Mucosa of rectum (tissue), 2 donors: ENCODE measurements around the gene PDE2A.

Source experiments
- H3K27ac ChIP-seq, 2 donors: one replicate each; pipeline ENCODE4 v1.7.0; 2013; ENCODE audit warnings: inconsistent platforms in 2 of 2, low read depth in 2 of 2, low read length in 2 of 2
- H3K27me3 ChIP-seq, 2 donors: one replicate each; pipeline ENCODE4 v1.7.0; 2013; ENCODE audit warnings: low read length in 2 of 2; ENCODE audit not compliant: control insufficient read depth in 2 of 2, insufficient read depth in 2 of 2
- H3K36me3 ChIP-seq, 2 donors: one replicate each; pipeline ENCODE4 v1.7.0; 2013; ENCODE audit warnings: low read length in 2 of 2; ENCODE audit not compliant: control insufficient read depth in 2 of 2, insufficient read depth in 2 of 2
- H3K4me1 ChIP-seq, 2 donors: one replicate each; pipeline ENCODE4 v1.7.0; 2013; ENCODE audit warnings: low read length in 2 of 2, mild to moderate bottlenecking in 1 of 2; ENCODE audit not compliant: control insufficient read depth in 2 of 2, insufficient read depth in 2 of 2
- H3K4me3 ChIP-seq, 2 donors: one replicate each; pipeline ENCODE4 v1.7.0; 2013; ENCODE audit warnings: low read length in 2 of 2
- H3K9ac ChIP-seq, 2 donors: one replicate each; pipeline ENCODE4 v1.7.0; 2013; ENCODE audit warnings: low read length in 2 of 2, low read depth in 1 of 2, mild to moderate bottlenecking in 1 of 2
- H3K9me3 ChIP-seq, 2 donors: one replicate each; pipeline ENCODE4 v1.7.0; 2013; ENCODE audit warnings: low read length in 2 of 2; ENCODE audit not compliant: control insufficient read depth in 2 of 2
- donor health status: healthy.
- donor health status: Normal muscosa, but diverticular disease.

Gene PDE2A

GRCh38 chr11:72676861-72677341, 2.7 kb upstream of the PDE2A start:
- Histone ChIP-seq H3K27me3 (peaks cover 32 to 51% of the 10 kb centered on the region in 2 donors), H3K9ac (no peak overlapping the region), H3K9me3 (no peaks in the 10 kb centered on the region)

GRCh38 chr11:72675221-72675620, 999 bp upstream of the PDE2A start:
- Histone ChIP-seq H3K4me3 (no peak overlapping the region), H3K36me3 (no peaks in the 10 kb centered on the region), H3K9ac (no peak overlapping the region), H3K27ac (no peak overlapping the region), H3K4me1 (no peaks in the 10 kb centered on the region), H3K27me3 (peaks cover 32 to 51% of the 10 kb centered on the region in 2 donors), H3K9me3 (no peaks in the 10 kb centered on the region)

More at GRCh38 chr11:72676861-72677341, 2.7 kb upstream of the PDE2A start:
- Histone ChIP-seq H3K4me1 (no peaks in the 10 kb centered on the region), H3K4me3 (no peak overlapping the region), H3K27ac (no peak overlapping the region), H3K36me3 (no peaks in the 10 kb centered on the region)

- Histone ChIP-seq H3K4me1 (no peaks in the 10 kb centered on the region), H3K27ac (no peak overlapping the region), H3K9ac (no peak overlapping the region), H3K4me3 (no peak overlapping the region), H3K36me3 (no peaks in the 10 kb centered on the region), H3K9me3 (no peaks in the 10 kb centered on the region), H3K27me3 (peaks cover 35 to 46% of the 10 kb centered on the region in 2 donors)
These were observed 809 bp downstream of the PDE2A start for GRCh38 chr11:72673284-72673942.

GRCh38 chr11:72672597-72673238, 1.5 kb downstream of the PDE2A start:
- Histone ChIP-seq H3K9ac (no peak overlapping the region), H3K27ac (no peak overlapping the region), H3K4me3 (no peak overlapping the region), H3K4me1 (no peaks in the 10 kb centered on the region), H3K27me3 (peaks cover 35 to 41% of the 10 kb centered on the region in 2 donors), H3K9me3 (no peaks in the 10 kb centered on the region), H3K36me3 (no peaks in the 10 kb centered on the region)

GRCh38 chr11:72671152-72672099, 2.8 kb downstream of the PDE2A start:
- no peaks in the 10 kb centered on the region for H3K4me1 ChIP-seq
- H3K4me3 ChIP-seq: no peak overlapping the region
- no peak overlapping the region for H3K27ac ChIP-seq
- no peak overlapping the region for H3K9ac ChIP-seq
- no peaks in the 10 kb centered on the region for H3K36me3 ChIP-seq
- peaks cover 32 to 35% of the 10 kb centered on the region in 2 donors for H3K27me3 ChIP-seq
- peaks cover 0 to 3% of the 10 kb centered on the region in 2 donors for H3K9me3 ChIP-seq

- Histone ChIP-seq H3K9me3 (peaks cover 0 to 3% of the 10 kb centered on the region in 2 donors), H3K36me3 (no peaks in the 10 kb centered on the region), H3K4me1 (no peaks in the 10 kb centered on the region), H3K27ac (no peak overlapping the region), H3K27me3 (peaks cover 20 to 28% of the 10 kb centered on the region in 2 donors), H3K9ac (no peak overlapping the region), H3K4me3 (no peak overlapping the region)
These were observed 4.2 kb downstream of the PDE2A start for GRCh38 chr11:72670041-72670440.

- peaks cover 16 to 23% of the 10 kb centered on the region in 2 donors for H3K27me3 ChIP-seq
- H3K9me3 ChIP-seq: peaks cover 0 to 3% of the 10 kb centered on the region in 2 donors
- no peaks in the 10 kb centered on the region for H3K4me1 ChIP-seq
- H3K4me3 ChIP-seq: no peak overlapping the region
- H3K27ac ChIP-seq: no peak overlapping the region
- no peaks in the 10 kb centered on the region for H3K36me3 ChIP-seq
- H3K9ac ChIP-seq: no peak overlapping the region
These were observed 4.7 kb downstream of the PDE2A start for GRCh38 chr11:72669527-72669926.

- no peak overlapping the region for H3K4me3 ChIP-seq
These were observed 5.4 kb downstream of the PDE2A start for GRCh38 chr11:72668629-72669347.

GRCh38 chr11:72665911-72666472, 8.2 kb downstream of the PDE2A start:
- peaks cover 0 to 3% of the 10 kb centered on the region in 2 donors for H3K9me3 ChIP-seq
- H3K27ac ChIP-seq: no peak overlapping the region
- H3K4me1 ChIP-seq: no peaks in the 10 kb centered on the region
- peaks cover 2 to 6% of the 10 kb centered on the region in 2 donors for H3K27me3 ChIP-seq
- H3K36me3 ChIP-seq: no peaks in the 10 kb centered on the region
- H3K9ac ChIP-seq: no peak overlapping the region
- no peak overlapping the region for H3K4me3 ChIP-seq

More at GRCh38 chr11:72668629-72669347, 5.4 kb downstream of the PDE2A start:
- Histone ChIP-seq H3K9me3 (peaks cover 0 to 3% of the 10 kb centered on the region in 2 donors), H3K27me3 (peaks cover 12 to 16% of the 10 kb centered on the region in 2 donors), H3K4me1 (no peaks in the 10 kb centered on the region), H3K27ac (no peak overlapping the region), H3K36me3 (no peaks in the 10 kb centered on the region), H3K9ac (no peak overlapping the region)
